ENCODE results near the gene CCNY.
A peak's percentile ranks its signal among the peaks of the same experiment; 100 is the strongest.
"Not testable (repeated sequence)": the region's sequence is repeated elsewhere in the genome, so short reads cannot be mapped to it uniquely, and the experiment has no call there.

The CCNY gene

GRCh38 chr10:35535136-35535535 lies 198.8 kb downstream of the CCNY start:
- no peak for DNase-seq

DNA sequence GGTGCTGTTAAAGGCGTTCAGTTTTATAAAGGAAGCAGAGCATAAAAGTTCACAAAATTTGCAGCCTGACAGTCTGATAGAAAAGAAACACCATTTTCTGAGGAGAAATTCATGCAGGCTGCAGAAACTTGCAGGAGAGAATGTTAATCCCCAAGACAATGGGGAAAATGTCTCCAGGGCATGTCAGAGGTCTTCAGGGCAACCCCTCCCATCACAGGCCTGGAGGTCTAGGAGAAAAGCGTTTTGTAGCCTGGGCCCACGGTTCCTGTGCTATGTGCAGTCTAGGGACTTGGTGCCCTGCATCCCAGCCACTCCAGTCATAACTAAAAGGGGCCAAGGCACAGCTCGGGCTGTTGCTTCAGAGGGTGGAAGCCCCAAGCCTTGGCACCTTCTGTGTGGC lies 200.5 kb downstream of the CCNY start:
- DNase-seq: no peak

DNA sequence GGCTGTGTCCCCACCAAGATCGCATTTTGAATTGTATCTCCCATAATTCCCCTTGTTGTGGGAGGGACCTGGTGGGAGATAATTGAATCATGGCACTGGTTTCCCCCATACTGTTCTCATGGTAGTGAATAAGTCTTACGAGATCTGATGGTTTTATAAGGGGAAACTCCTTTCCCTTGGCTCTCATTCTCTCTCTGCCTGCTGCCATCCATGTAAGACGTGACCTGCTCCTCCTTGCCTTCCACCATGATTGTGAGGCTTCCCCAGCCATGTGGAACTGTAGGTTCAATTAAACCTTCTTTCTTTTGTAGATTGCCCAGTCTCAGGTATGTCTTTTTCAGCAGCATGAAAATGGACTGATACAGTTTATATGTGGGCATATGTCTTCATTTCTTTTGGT lies 201.6 kb downstream of the CCNY start:
- DNase-seq: not testable (repeated sequence)

GRCh38 chr10:35540296-35541164 lies 204.2 kb downstream of the CCNY start:
- DNase-seq: peak; percentile 23

GRCh38 chr10:35541720-35542119 lies 205.4 kb downstream of the CCNY start:
- no peak for DNase-seq

- DNase-seq: no peak
Measured at GRCh38 chr10:35542303-35542702, 206.0 kb downstream of the CCNY start.

DNA sequence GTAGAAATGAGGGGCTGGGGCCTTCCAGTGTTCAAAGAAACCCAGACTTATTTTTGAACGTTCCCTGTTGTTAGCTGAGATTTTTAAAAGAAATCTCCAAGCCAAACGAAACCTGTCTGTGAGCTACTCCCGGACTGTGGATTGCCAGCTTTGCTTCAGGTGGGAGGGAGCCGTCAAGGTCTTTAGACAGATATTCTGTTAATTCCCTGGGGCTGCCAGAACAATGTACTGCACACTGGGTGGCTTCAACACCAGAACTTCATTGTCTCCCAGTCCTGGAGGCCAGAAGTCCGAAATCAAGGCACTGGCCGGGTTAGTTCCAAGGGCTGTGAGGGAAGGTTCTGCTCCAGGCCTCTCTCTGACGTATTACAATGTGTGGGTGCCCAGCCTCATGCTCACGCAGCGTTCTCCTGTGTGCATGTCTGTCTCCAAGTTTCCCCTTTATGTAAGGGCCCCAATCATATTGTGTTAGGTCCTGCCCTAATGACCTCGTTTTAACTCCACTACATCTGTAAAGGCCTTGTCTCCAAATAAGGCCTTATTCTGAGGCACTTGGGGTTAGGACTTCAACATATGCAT lies 208.9 kb downstream of the CCNY start:
- DNase-seq: no peak

GRCh38 chr10:35545878-35546590 lies 209.7 kb downstream of the CCNY start:
- DNase-seq: no peak

DNA sequence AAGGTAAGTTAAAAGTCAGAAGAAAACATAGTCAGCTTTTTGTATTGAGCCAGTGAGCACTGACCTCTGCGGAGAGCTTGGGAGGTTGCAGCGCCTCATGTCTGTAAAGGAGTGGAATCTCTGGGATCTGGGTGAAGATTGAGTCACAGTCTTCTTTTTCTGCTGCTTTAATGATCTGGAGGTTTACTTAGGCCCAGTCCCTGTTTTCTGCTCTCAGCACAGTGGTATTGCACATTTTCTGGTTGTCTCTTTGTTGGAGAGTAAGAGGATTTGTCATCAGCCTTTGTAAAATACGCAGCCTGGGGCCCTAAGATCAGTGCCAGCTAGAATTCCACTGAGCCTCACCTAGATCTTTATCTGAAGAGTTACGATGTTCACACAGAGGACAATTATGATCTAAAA lies 210.5 kb downstream of the CCNY start:
- no peak for DNase-seq

DNA sequence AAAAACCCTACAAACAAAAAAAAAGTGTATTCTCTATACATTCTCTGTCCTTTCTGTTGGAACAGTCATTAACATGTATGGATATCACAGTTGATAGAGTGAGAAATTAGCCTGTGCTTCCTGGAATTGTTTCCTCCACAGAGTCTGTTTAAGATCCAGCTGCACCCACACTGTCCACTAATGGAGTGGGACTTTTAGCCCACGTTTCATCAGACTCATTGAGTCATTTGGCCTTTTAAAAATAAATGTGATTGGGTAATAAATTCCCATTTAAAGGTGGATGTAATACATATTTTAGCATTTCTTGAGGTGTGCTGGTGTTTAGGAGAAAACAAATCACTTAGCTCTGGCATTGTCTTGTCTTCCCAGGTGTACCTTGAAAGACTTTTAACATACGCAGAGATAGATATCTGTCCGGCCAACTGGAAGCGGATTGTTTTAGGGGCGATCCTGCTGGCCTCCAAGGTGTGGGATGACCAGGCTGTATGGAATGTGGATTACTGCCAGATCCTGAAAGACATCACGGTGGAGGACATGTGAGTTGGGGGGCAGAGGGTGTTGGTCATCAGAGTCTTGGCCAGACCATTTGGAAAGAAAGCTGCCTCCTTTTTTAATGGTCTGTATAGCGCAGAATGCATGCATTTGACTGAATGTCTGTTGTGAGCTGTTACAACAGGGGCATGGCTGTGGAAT lies 216.5 kb downstream of the CCNY start:
- no peak for DNase-seq

- DNase-seq: no peak
Measured at GRCh38 chr10:35554036-35554435, 217.7 kb downstream of the CCNY start.

GRCh38 chr10:35554461-35555056 lies 218.2 kb downstream of the CCNY start:
- DNase-seq: no peak

- no peak for DNase-seq
Measured at GRCh38 chr10:35555962-35556930, 219.9 kb downstream of the CCNY start.

- DNase-seq: no peak
Measured at GRCh38 chr10:35558276-35558675, 222.0 kb downstream of the CCNY start.

DNA sequence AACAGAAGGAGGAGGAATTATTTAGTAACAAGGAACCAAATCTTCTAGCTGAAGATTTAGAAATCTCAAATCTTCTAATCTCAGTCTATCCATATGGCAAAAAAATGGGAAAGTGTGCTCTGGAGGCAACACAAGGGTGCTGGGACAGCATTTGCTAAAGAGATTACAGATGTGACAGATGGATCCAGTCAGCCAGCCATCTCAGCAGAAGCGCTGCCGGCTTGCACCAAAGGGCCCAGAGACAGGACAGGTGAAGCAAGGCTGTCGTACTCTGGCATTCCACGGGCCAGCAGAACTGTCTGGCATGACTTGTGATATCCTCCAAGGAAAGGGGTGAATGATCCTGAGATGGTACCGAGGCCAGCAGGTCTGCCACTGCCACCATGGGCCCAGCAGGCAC lies 223.1 kb downstream of the CCNY start:
- DNase-seq: no peak

- no peak for DNase-seq
Measured at GRCh38 chr10:35561715-35562114, 225.4 kb downstream of the CCNY start.

DNA sequence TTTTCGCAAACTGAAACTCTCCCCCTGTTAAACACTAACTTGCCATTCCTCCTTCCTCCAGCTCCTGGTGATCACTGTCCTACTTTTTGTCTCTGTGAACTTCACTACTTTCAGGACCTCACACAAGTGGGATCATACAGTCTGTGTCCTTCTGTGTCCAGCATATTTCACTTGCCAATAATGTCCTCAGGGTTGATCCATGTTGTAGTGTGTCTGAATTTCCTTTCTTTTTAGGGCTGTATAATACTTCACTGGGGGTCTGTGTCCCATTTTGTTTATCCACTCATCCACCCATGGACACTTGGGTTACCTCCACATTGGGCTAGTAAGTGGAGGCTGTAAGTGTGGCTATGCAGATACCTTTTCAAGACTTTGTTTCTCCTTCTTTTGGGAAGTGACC lies 226.1 kb downstream of the CCNY start:
- no peak for DNase-seq

- peak; percentile 54 for DNase-seq
Measured at GRCh38 chr10:35563261-35563891, 227.1 kb downstream of the CCNY start.

GRCh38 chr10:35564341-35564968 lies 228.1 kb downstream of the CCNY start:
- DNase-seq: peak; percentile 42

- no peak for DNase-seq
Measured at GRCh38 chr10:35565602-35566081, 229.3 kb downstream of the CCNY start.

Measured in MV-4-11 (cell line).